Anterior cingulate cortex (tissue), 58 donors: ENCODE measurements around the gene PSME3.

Experiments
- DNase-seq, 58 donors: peaks; one replicate each; lab custom pipeline; 2025; lab: John Stamatoyannopoulos, UW

Gene PSME3, protein sequence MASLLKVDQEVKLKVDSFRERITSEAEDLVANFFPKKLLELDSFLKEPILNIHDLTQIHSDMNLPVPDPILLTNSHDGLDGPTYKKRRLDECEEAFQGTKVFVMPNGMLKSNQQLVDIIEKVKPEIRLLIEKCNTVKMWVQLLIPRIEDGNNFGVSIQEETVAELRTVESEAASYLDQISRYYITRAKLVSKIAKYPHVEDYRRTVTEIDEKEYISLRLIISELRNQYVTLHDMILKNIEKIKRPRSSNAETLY

GRCh38 chr17:42832934-42833766, at the start of gene PSME3:
Gene PSME3, plus strand, starts transcription at chr17:42833397. Its CDS starts 235 bp downstream, at chr17:42833632.
- peak; percentile 41 to 99 (median 91) for DNase-seq

DNA sequence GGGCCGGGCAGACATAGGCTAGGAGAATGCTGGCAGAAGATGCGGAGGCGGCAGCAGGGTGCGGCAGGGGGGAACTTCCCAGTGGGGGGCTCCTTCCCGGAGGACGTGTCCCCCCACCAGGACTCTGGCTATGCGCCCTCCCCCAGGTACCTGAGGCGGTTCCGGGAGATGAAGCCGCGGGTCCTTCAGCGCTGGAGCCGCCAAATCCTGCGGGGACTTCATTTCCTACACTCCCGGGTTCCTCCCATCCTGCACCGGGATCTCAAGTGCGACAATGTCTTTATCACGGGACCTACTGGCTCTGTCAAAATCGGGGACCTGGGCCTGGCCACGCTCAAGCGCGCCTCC, 49.4 kb upstream of the PSME3 start:
- no peak for DNase-seq

- DNase-seq, result no peak
Measured at GRCh38 chr17:42784409-42784808, 48.8 kb upstream of the PSME3 start.

DNA sequence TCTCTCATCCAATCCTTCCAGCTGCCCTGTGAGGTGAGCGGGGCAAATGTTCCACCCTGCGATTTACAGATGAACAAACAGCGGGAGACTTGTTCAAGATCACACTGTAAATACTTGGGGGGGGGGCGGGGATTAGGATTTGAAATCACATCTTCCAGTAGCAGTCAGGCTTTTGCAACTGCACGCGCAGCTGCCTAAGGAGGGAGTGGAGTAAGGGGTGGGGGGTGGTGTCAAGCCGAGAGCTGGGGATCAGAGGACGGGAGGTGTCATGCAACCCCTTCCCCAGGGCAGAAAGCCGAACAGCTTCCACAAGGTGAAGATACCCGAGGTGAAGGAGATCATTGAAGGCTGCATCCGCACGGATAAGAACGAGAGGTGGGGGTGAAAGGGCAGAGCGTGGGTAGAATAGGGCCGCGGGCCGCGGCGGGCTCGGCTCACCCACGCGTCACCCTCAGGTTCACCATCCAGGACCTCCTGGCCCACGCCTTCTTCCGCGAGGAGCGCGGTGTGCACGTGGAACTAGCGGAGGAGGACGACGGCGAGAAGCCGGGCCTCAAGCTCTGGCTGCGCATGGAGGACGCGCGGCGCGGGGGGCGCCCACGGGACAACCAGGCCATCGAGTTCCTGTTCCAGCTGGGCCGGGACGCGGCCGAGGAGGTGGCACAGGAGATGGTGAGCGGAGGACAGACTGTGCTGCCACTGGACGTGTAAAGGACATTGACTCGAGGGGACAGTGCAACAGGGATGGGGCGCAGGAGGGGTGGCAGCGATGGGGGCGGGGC, 48.2 kb upstream of the PSME3 start:
- DNase-seq, result no peak

- DNase-seq, result no peak
Measured at GRCh38 chr17:42787266-42787665, 45.9 kb upstream of the PSME3 start.

- no peak for DNase-seq
Measured at GRCh38 chr17:42791948-42792347, 41.2 kb upstream of the PSME3 start.

GRCh38 chr17:42792545-42792944, 40.7 kb upstream of the PSME3 start:
- no peak for DNase-seq

- no peak for DNase-seq
Measured at GRCh38 chr17:42795061-42795460, 38.1 kb upstream of the PSME3 start.

DNA sequence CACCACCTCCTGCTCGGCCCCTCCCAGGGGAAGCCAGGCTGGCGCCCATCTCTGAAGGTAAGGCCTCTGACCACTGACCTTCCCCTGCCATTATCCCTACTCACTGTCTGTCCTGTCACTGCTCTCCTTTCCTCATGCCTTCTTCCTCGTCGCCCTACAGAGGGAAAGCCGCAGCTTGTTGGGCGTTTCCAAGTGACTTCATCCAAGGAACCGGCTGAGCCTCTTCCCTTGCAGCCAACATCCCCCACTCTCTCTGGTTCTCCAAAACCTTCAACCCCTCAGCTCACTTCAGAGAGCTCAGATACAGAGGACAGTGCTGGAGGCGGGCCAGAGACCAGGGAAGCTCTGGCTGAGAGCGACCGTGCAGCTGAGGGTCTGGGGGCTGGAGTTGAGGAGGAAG, 37.7 kb upstream of the PSME3 start:
- DNase-seq, result no peak

GRCh38 chr17:42796066-42796758, 37.0 kb upstream of the PSME3 start:
- no peak for DNase-seq

DNA sequence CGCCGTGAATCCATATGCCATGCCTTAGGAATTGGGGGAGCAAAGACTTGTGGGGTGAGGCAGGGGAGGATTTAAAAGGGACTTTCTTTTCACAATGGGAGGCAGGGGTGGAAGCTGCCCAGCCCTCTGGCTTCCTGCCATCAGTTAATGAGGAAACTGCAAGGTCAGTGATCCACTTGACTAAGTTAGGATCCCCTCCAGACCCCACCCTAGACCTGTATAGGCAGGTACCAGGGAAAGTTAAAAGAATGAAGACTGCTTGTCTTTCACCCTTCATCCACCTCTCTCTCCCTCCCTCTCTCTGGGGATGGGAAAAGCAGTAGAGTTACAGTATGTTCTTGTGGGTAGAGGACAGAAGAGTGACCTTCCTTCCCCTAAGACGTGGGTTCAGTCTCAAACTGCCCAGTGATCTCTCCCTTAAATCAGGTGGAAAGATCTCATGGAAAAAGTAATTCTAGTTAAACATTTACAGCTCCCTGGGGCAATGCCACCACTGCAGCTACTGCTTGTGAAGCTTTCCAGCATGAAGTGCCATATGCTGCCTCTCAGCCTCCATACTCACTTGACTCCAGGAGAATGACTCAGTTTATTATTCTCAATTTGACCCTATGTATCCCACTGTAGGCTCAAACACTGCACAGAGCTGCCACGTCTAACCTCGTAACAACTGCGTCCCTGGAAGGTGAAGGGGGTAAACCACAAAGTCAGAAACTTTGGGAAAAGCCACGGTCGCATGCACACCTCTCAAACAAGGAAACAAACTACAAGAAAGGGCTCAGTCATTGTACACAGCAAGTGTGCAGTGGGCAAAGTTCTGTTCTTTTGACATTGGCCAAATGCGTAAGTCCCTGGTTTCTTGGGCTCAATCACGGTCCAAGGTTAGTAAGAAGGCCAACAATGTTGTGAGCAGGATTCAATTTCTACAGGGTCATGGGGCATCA, 35.9 kb upstream of the PSME3 start:
- no peak for DNase-seq

DNA sequence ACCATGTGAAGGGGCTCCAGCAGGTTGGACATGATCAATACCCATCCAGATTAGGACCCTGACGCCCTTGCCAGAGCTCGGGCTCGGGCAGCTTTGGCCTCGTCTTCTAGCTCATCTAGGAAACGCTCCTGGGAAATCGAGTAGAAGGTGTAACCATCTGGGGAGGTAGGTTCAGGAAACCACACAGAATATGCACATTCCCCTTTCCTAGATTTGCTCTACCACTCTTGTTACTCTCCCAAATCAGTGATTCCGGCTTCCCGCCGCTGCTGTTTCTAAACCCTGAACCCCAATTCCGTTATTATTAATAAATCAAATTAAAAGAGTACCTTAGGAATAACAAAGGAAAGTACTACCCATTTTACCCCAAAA, 35.2 kb upstream of the PSME3 start:
- no peak for DNase-seq

GRCh38 chr17:42798383-42799380, 34.5 kb upstream of the PSME3 start, which contains the start of the genes CNTD1 and COA3:
Gene CNTD1, plus strand, starts transcription at chr17:42798861. Its CDS starts 207 bp downstream, at chr17:42799068.
Gene COA3, minus strand, starts transcription at chr17:42798704. Its CDS starts 23 bp downstream, at chr17:42798681.
- DNase-seq, result peak; percentile 7 to 89 (median 71)

GRCh38 chr17:42803074-42803883, 29.9 kb upstream of the PSME3 start:
- no peak for DNase-seq

DNA sequence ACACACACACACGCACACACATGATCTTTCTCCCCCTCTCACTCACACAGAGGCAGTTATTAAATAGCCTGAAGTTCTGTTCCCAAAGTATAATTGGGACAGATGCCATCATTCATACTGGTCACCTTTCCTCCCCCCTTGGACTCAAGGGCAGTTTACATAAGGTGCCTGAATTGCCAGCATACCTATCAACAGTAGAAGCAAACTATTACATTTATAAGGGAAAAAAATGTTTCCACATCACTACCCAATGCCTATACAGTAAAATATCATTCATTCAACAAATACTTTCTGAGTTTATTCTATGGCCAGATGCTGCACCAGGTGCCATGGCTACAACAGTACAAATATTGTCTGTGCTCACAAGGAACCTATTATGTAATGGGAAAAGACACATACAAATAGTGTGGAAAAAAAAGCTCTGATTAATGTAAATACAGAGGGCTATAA, 28.3 kb upstream of the PSME3 start:
- no peak for DNase-seq

DNA sequence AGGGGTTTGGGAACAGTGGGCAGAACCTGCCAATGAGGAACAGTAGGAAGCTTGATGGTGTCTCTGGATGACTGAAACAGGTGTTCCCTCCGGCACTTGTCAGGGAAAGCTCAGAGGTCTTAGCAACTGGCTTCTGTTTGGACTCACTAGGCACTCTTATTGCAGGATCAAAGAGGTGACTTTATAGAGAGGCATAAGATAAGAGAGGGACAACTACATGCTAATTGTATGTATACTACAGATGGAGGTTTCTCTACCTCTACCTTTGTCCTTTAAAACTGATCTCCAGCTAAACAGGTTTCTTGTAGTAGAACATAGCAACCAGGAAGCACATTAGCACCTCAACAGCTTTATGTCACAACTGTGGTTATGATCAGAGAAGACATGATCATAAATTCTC, 26.9 kb upstream of the PSME3 start:
- no peak for DNase-seq

DNA sequence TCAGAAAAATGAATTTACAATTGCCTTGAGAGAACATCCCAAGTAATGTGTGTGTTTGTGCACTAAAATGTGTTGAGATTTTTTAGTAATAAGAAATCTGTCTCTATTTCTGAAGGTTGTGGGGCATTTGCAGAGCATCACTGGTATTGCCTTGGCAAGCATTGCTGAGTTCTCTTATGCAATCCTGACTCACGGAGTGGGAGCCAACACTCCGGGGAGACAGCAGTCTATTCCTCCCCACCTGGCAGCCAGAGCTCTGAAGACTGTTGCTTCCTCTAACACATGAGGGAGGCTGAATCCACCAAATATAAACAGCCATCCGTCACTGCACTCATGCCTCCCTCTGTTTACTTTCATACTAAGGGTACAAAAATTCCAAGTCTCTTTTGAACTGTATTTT, 23.9 kb upstream of the PSME3 start:
- peak in 45 of 58 donors; percentile 1 to 72 (median 27) for DNase-seq
